GM21381 (cell line): ENCODE measurements around the gene KIF1A.
"Not testable (repeated sequence)": the region's sequence is repeated elsewhere in the genome, so short reads cannot be mapped to it uniquely, and the experiment has no call there.

Source experiments
- ATAC-seq: cut with Tn5 transposase; IDR thresholded peaks from one replicate; pipeline ENCODE4 v1.9.1; 2021; ENCODE audit warnings: mild to moderate bottlenecking, moderate library complexity; ENCODE audit not compliant: unreplicated experiment

KIF1A gene

DNA sequence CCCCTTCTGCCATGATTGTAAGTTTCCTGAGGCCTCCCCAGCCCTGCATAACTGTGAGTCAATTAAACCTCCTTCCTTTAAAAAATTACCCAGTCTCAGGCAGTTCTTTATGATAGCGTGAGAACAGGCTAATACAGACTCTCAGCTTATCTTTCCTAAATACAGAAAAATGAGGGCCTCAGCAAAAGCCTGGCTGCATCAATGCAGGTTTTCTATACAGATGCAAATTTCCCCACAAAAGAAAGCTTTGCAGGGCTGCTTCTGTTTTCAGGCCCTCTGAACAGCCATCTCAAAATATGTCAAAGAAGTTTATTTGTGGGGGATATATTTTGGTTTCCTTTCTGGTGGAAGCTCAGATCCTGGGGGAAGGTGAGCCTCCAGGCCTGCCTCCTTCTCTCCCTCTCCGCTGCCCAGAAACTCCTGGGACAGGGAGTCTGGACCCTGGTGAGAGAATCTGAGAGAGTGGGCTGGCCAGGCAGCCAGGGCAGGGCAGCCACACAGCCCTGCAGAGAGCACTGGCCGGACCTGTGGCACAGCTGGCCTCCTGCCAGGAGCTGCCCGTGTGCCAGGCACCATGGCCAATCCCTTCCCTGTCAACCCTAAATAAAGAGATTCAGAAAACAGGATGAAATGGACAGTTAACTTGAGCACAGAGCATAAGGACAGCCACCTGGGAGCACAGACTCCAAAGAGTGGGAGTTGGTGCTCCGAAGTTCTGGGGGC is 27.0 kb upstream of the KIF1A start:
- ATAC-seq: no peak

GRCh38 chr2:240846309-240846708 is 26.3 kb upstream of the KIF1A start:
- not testable (repeated sequence) for ATAC-seq

DNA sequence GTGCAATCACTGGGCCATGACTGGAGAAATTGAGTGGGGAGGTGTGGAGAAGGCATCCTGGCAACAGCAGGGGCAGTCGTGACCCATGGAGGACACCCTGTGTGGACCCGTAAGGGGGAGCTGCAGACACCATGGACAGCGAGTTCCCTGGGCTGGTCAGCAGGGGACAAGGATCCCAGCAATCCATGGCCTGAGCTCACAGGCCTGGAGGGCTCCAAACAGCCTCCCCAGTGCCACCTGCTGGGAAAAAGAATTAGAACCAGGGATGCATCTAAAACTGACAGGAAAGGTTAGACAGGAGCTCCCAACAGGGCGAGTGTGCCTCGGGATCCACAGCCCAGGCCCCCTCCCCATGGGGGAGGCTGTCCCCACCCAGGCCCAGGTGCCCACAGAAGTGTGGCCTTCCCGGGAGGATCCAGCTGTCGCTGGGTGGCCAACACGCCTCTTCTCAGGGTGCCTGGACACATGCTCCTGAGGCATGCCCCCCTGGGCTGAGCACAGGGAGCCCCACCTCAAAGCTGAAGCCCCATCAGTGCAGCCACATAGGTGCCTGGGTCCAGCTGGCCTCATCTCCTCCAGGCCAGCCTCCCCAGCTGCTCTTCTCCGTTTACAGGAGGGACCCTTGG is 20.5 kb upstream of the KIF1A start:
- no peak for ATAC-seq

DNA sequence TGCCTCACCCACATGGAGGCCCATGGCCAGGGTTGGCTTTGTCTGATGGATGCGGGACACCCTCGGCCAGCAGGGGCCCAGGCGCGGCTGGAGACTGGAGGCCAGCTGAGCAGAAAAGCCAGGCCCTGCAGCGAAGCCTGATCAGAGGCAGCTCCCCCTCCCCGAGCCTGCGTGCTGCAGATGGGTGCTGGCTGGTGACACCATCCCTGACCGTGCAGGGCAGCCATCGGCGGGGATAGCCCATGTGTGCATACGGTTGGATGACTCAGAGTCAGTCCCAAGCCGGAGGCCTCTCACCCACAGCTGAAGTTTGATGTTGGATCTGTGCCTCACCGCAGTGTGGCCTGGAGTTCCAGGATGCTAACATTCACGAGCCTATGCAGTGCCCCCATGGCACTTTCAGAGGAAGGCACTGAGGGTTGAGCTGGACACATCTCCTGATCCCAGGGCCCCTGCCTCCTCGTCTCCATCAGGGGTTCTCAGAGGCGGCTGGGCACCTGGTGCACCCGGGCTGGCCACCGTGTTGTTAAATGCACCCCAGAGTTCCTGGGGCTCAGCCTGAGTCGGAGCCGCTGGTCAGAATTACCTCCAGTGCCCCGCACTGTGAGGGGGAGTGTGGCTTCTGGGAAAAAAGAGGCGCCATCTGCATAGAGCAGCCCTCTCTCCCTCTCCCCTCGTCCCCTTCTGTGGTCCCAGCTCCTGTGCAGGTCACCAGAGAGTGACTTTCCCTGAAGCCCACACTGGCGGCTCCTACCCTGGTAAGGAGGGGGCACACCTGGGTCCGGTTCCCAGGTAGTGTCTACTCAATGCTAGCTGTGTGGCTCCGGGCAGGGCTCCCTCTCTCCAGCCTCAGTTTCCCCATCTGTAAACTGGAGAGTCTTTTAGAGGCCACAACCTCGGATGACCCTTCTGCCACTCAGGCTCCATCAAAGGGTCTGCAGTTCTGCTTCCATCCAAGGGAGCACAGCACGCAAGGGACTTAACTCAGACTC is 19.4 kb upstream of the KIF1A start:
- no peak for ATAC-seq

- no peak for ATAC-seq
Observed at GRCh38 chr2:240837621-240838020, 17.6 kb upstream of the KIF1A start.

GRCh38 chr2:240836781-240837467 is 16.9 kb upstream of the KIF1A start:
- no peak for ATAC-seq

DNA sequence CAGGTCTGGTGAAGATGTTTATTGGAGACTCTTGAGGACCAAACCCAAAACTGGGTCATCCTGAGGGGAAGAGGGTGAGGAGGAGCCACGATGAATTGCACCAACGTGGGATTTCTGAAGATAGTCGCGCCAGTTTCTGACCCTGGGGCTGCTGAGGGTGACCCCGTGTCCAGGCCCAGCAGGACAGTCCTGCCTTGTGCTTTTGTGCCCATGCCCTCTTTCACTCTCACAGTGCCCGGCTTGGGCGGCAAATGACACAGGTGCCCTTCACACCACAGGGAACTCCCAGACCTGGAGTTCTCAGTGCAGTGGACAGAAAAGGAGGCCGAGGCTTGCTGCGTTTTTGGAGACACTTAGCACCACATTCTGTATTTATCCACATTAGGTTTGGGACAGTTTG is 15.5 kb upstream of the KIF1A start:
- ATAC-seq: no peak

GRCh38 chr2:240834377-240834975 is 14.5 kb upstream of the KIF1A start:
- ATAC-seq: no peak

DNA sequence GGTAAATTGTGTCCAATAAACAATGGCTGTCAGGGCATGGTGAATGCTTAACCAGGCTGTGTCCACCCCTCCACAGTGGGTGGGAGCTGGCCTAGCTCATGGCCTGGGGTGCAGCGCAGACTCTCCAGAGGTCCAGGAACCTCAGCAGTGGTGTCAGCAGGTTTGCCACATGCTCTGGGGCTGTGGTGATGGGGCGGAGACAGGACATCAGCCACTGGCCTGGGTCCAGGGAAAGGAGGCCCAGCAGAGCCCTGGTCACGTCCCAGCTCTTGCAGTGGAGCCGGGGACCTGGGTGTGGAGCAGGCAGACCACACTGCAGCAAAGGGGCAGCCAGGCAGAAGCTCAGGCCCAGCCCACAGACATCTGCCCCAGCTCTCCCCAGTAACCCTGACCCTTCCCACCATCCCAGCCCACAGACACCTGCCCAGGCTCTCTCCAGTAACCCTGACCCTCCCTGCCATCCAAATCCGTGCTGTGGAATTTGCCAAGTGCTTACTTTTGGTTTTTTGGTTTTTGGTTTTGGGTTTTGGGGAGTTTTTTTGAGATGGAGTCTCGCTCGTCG is 13.8 kb upstream of the KIF1A start:
- no peak for ATAC-seq

- no peak for ATAC-seq
Observed at GRCh38 chr2:240832921-240833494, 13.0 kb upstream of the KIF1A start.

- ATAC-seq: peak; percentile 90
Observed at GRCh38 chr2:240832205-240832727, 12.2 kb upstream of the KIF1A start.

DNA sequence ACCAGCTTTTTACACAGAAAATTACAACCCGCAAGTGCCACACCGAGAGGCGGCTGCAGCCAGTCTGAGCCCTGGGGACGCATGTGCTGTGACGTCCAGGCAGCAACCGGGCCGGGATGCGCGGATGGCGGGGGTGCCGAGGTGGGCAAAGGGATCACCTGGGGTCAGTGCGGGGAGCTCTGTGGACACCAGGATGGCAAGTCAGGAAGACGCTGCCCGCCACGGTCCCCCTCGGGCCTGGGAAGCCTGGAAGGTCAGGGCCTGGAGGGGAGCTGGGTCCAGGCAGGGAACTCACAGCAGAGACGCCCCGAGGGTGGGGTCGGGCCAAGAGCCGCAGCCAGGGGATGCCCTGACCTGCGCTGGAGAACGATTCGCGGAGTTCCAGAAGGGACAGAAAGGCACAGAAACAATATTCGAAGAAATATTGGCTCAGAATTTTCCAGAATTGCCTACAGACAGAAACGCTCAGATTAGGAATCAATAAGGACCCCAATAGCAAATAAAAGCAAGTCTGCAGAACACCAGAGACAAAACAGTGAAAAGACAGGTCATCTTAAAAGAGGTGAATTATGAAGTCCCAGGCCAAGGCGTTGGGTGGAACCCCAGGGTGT is 11.7 kb upstream of the KIF1A start:
- no peak for ATAC-seq

- no peak for ATAC-seq
Observed at GRCh38 chr2:240825476-240825875, 5.5 kb upstream of the KIF1A start.

- ATAC-seq: no peak
Observed at GRCh38 chr2:240823449-240824336, 3.7 kb upstream of the KIF1A start.

GRCh38 chr2:240822280-240822847 is 2.3 kb upstream of the KIF1A start:
- ATAC-seq: no peak

DNA sequence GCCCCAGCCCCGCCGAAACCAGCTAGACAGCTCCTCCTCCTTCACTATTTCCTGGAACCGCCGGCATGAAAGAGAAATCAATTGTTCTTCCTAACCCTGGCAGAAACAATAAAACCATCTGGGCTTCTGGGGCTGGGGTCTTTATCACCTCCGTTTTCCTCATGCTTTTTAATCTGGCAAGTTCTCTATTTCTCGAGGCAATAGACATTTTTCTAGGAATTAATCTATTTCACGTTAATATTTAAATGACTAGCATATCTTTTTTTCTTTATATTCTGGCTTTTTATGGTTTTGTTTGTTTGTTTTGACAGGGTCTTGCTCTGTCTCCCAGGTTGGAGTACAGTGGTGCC is 1.4 kb upstream of the KIF1A start:
- ATAC-seq: no peak

GRCh38 chr2:240820607-240821428 is 799 bp upstream of the KIF1A start:
- no peak for ATAC-seq
